Astrocyte (in vitro differentiated cells and primary cell): ENCODE results near the gene MROH7.

ENCODE experiments used
- EZH2 ChIP-seq: IDR thresholded peaks from 2 replicates; pipeline ENCODE4 v1.6.1; 2012; ENCODE audit warnings: mild to moderate bottlenecking, low read length, inconsistent platforms; ENCODE audit not compliant: insufficient read depth
- TF ChIP-seq, protein P1 (sequence below): IDR thresholded peaks from 2 replicates; pipeline ENCODE4 v1.5.1; 2011; ENCODE audit warnings: low read depth, mild to moderate bottlenecking, inconsistent platforms, low read length, moderate library complexity; ENCODE audit not compliant: insufficient read depth

DNA sequence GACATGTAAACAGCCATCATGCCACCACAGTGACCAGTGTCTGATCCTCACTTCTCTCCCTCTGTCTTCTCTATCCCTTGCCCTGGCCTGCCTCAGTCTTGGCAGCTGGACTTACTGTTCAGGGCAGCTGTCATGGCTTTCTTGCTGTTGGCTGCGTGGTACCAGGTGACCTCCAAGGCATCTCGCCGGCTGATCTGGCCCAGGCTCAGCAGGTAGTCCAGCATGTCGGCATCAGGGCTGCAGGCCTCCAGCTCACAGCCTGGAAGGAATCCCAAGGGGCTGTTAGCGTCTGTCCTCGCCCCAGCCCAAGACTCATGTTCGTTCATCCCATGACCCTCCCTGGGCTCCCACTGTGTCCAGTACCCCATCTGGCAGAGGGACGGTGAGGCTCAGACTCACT is 21.8 kb upstream of the MROH7 start:
- TF ChIP-seq, protein P1, sequence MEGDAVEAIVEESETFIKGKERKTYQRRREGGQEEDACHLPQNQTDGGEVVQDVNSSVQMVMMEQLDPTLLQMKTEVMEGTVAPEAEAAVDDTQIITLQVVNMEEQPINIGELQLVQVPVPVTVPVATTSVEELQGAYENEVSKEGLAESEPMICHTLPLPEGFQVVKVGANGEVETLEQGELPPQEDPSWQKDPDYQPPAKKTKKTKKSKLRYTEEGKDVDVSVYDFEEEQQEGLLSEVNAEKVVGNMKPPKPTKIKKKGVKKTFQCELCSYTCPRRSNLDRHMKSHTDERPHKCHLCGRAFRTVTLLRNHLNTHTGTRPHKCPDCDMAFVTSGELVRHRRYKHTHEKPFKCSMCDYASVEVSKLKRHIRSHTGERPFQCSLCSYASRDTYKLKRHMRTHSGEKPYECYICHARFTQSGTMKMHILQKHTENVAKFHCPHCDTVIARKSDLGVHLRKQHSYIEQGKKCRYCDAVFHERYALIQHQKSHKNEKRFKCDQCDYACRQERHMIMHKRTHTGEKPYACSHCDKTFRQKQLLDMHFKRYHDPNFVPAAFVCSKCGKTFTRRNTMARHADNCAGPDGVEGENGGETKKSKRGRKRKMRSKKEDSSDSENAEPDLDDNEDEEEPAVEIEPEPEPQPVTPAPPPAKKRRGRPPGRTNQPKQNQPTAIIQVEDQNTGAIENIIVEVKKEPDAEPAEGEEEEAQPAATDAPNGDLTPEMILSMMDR, result no peak
- TF ChIP-seq EZH2, result no peak
